ENCODE measurements around the gene PTGDS. TPM values are rescaled to one million over a fixed set of nuclear protein-coding genes. Genes with fewer than 3 reads are reported as not detected.
A peak's percentile ranks its signal among the peaks of the same experiment; 100 is the strongest.

PTGDS gene
- total RNA-seq, 1 donor from 2014 or later: 61.1 TPM

DNA sequence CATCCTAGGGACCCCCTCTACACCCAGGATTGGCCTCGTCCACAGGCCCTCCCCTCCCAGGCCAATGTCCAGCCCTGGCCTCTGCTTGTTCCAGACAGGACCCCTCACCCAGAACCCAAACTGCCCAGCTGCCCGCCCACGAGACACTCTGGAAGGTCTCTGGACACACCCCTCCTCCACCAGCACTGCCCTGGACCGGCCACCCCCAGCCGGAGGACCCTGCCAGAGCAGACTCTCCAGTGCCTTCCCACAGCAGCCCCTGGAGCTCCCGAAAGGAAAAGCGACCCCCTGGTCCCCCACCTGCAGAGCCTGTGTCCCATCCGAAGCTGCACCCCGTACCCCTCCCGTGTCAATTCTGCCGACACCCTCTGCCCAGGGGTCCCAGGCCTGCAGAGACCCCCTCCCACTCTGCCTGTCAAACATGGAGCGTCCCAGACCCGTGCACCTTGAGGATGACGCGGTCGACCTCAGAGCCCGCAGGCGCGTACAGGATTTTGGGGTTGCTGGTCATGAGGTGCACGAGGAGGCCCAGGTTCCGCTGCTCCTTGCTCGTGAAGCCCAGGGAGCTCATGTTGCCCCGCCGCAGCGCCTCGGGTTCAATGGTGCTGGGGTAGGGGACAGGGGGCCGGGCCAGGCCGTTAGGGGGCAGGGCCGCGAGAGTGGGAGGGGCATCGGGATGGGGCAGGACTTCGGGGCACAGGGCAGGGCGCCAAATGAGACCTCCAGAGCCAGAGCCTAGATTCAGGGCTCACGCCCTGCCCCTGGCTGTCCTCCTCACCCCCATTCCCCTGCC, 42.8 kb downstream of the PTGDS start:
- DNase-seq (ENCODE audit: low spot score in 2 of 2) (no peak), FAIRE-seq (no peak)

DNA sequence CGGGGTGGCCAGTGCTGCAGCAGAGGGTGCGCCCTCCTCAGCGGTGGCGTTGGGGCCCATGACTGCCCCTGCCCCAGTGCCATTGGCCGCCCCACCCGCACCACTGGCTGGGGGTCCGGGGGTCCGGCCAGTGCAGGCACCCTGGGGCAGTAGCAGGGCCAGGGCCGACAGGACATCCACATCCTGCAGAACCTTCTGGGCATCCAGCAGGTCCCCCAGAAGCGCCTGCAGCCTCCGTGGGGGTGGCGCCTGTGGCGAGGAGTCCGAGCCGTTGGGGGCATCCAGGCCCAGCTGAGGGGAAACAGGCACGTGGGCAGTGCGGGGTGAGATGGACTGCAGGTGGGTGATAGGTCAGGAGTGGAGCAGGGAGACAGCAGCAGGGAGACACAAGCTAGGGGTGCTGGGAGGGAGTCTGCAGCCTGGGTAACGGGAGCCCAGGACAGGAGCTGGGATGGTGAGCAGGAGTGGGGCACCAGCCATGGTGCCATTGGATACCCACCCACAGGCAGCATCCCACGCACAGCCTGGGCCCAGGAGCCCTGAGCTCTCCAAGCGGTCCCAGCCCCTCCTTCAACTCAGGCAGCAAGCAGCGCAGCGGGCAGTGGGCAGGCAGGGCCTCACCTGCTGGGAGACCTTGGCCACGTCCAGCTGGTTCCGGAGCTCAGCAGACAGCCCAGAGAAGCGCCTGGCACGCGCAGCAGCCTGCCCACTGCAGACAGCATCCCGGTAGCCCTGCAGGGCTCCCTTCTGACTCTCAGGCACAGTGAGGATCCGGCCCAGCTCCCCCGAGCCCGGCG, 43.7 kb downstream of the PTGDS start:
- DNase-seq (ENCODE audit: low spot score in 2 of 2): no peak
- FAIRE-seq: no peak

DNA sequence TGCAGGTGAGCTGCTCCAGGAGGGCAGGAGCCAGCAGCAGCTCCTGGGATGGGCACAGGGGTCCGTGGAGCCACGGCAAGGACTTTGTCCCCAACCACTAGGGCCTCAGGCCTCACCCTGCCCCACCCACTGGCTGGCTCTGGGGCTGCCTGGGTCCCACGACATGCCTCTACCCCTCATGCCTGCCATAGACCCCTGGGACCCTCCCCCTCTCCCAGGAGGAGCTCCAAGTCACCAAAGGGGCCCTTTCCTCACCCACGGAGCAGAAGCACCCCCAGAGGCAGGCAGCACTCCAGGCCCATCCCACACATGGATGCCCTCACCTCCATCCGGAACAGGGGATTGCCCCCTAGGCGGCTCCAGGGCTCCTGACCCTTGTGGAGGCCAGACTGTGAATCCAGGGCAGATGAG, 44.3 kb downstream of the PTGDS start:
- FAIRE-seq (no peak), DNase-seq (ENCODE audit: low spot score in 2 of 2) (no peak)

DNA sequence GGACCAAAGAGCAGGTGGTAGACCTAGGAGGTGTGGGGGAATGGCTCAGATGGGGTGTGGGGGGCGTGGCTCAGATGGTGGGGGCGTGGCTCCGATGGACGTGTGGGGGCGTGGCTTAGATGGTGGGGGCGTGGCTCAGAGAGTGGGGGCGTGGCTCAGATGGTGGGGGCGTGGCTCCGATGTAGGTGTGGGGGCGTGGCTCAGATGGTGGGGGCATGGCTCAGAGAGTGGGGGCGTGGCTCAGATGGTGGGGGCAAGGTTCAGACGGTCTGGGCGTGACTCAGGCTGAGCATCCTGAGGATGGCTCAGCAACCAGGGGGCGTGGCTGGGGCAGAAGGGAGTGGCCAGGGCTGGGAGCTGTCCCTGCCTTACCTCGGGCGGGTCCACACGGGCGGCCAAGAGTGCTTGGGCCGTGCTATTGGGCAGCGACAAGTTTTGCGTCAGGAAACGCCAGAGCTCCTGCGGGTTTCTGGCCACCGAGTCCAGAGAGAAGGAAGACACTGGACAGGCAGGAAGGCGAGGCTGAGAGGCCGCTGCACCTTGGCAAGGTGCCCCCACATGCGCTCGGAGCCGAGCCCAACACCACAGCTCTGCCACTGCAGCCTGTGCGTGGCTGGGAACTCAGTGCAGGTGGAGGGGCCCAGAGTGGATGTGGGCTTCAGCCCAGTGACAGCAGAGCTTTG, 44.8 kb downstream of the PTGDS start:
- no peak for FAIRE-seq

DNA sequence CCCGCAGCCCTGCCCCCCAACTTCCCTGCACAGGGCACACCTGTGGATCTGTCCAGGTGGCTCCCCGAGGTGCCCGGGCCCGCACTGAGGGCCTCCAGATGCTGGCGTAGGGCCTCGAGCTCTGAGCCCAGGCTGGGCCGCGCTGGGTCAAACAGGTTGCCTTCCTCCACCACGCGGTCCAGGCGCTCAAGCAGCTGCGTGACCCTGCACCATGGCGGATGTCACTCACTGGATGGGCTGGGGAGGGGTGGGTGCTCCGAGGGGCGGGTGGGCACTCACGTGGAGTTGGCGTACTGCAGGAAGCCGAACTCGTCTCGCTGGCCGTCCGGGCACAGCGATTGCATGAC, 45.3 kb downstream of the PTGDS start:
- no peak for FAIRE-seq
- no peak for DNase-seq (ENCODE audit: low spot score in 2 of 2)

More for the DNA sequence above, 44.8 kb downstream of the PTGDS start:
- peak; percentile 62 to 74 for DNase-seq (ENCODE audit: low spot score in 2 of 2)

DNA sequence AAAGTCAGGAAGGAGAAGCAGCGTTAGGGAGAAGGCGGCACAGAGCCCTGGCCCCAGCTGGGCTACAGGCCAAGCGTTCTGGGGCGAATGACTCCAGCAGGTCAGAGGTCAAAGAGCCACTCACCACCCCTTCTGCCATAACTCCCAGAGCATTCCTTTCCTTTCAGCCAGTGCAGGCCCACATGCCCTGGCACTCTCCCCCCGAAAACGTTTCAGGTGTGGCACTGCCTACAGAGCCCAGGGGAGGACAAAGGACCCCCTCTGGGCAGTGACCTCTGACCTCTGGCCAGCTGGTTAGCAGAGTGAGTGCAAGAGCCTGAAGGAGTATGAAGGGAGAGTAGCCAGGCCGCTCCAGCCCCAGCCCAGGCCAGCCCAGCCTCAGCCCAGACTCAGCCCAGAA, 45.9 kb downstream of the PTGDS start:
- DNase-seq (ENCODE audit: low spot score in 2 of 2) (no peak), FAIRE-seq (no peak)

DNA sequence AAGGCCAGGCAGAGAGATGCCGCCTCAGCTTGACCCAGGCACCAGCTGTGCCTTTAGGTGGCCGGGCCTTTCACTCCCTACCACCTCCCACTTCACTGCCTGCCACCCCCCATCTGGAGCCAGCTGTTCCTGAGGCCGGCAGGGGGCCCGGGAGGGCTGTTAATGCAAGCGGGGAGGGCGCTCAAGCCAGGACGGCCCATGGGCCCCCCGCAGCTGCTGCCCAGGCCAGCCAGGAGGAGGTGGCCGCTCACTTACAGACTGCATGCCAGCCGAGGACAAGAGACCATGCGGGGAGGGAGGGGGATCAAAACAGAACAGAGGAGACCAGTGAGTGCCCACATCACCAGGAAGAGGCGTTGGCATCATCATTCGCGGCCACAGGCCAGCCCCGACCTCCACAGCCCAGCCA, 46.3 kb downstream of the PTGDS start:
- DNase-seq (ENCODE audit: low spot score in 2 of 2): no peak
- FAIRE-seq: no peak

DNA sequence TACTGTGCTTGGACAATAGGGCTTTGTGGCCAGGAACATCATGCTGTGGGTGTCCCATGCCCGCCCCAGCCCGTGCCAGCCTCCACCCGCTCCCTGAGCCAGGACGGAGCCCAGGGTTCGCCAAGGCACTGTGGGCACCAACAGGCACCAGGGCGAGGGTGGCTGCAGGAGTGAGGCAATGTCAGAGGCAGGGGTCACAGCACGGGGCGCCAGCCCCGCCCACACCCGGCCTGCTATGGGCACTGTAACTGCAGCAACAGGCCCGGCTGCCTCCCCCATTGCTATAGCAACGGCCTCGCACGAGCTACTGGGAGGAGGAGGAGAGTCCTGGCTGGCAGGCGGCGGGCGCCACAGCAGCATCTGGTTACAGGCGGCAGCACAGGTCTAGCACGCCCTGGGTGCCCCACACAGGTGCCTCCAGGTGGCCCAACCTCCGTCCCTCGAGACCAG, 48.2 kb downstream of the PTGDS start:
- FAIRE-seq (peak; percentile 85), DNase-seq (ENCODE audit: low spot score in 2 of 2) (peak; percentile 56 to 77)

DNA sequence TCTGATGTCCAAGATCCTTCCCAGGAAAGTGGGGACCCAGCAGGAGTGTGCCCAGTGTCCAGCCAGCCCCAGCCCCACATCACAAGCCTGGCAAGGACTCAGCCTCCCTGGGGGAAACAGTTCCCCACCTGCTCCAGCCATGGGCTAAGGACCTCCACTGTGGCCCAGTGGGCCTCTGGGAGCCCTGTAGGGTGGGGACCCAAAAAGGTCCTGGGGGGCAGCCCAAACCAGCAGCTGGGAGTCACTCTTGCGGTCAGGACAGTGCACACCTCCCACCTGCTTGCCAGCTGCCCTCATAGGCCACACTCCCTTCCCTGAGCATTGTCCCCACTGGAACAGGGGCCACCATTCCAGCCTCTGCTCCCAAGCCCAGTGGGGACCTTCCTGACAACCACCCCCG, 49.1 kb downstream of the PTGDS start:
- FAIRE-seq: no peak
- no peak for DNase-seq (ENCODE audit: low spot score in 2 of 2)

DNA sequence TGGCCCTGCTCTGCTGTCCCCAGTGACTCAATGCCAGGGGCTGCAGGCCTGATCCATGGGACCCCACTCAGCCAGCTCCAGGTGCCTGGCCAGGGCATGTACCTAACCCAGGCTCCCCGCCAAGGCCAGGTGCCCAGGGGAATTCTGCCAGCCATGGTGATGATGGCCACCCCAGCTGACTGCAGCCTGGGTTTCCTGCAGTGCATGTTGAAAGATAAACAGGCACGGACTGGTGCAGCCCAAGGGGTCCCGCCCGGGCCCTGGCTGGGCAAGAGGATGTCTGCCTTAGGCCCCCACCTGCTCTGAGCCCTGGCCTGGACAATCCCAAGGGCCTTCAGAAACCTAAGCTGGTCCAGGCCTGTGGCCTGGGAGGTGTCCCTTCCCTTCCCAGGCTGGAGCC, 49.5 kb downstream of the PTGDS start:
- FAIRE-seq (no peak), DNase-seq (ENCODE audit: low spot score in 2 of 2) (no peak)

DNA sequence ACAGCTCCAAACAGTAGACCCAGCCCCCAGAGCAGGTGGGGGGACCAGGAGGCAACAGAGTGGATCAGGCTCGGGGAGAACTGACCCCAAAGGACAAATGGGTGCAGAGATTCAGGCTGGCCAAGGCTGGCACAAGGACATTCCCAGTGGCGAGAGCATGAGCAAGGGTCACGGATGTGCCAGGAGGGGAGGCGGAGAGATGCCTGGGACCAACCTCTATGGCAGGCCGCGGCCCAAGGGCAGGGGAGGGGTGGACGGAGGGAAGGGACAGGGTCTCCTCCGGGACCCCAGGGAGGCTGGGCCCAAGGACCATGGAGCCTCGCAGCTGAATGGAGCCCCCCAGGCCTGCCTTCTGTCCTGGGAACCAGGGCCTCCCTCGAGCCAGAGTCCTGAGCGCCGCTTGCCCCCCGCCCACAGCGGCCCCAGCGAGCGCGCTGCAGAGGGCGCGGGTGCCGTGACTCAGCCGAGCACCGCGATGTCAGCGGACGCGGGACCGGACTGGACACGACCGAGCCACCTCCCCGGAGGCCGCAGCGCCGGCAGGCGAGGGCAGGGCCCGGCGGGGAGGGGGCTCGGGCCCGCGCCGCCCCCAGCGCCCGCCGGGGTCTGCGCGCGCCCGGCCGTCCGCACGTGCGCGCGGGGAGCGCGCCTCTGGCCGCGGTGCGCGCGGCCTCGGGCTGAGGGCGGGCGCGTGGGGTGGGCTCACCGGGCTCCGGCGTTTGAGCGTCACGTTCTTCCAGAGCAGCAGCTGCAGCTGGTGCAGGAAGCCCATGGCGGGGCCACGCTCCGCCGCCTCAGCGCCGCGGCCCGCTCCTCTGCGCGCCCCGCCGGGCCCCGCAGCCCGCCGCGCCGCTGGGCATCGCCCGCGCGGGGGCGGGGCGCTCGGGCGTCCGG, 50.3 kb downstream of the PTGDS start, which contains the start of gene ABCA2:
Gene ABCA2, minus strand, starts transcription at position 869 of the 894 bp plus-strand sequence. Its CDS starts 97 bp downstream, at position 772.
- DNase-seq (ENCODE audit: low spot score in 2 of 2) (no peak), FAIRE-seq (no peak)

DNA sequence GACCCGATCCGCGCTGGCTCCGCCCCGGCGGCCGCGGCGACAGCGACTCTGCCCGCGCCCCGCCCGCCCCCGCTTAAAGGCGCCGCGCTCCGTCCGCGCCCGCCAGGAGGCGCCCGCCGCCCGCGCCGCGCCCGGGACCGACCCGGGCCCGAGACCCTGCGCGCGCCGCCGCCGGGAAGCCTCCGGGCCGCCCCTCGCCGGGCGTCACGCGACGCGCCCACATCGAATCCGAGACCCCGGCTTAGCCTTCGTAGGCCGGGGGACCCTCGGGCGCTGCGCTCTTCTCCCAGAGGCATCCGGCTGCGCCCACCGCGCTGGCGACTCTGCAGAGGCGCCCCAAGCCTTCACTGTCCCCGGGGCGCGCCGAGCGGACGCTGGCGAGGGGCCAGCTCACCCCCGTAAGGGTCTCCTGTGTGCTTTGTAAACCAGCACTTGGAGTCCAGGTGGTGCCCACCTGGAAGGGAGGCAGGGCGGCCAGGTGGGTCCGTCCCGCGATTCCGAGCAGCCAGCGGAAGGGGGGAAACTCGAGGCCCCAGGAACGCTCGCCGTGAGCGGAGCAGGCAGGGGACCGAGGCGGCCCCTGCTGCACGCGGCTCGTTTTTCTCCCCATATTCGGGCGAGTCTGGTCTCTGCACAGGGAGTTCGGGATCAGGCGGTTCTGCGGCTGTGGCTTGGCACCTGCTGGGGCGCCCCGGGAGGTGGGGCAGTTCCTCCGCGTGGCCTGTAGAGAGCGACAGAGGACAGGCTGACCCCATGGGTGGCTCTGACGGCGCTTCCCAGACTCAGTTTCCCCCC, 51.2 kb downstream of the PTGDS start:
- no peak for FAIRE-seq
- peak; percentile 82 to 88 for DNase-seq (ENCODE audit: low spot score in 2 of 2)

DNA sequence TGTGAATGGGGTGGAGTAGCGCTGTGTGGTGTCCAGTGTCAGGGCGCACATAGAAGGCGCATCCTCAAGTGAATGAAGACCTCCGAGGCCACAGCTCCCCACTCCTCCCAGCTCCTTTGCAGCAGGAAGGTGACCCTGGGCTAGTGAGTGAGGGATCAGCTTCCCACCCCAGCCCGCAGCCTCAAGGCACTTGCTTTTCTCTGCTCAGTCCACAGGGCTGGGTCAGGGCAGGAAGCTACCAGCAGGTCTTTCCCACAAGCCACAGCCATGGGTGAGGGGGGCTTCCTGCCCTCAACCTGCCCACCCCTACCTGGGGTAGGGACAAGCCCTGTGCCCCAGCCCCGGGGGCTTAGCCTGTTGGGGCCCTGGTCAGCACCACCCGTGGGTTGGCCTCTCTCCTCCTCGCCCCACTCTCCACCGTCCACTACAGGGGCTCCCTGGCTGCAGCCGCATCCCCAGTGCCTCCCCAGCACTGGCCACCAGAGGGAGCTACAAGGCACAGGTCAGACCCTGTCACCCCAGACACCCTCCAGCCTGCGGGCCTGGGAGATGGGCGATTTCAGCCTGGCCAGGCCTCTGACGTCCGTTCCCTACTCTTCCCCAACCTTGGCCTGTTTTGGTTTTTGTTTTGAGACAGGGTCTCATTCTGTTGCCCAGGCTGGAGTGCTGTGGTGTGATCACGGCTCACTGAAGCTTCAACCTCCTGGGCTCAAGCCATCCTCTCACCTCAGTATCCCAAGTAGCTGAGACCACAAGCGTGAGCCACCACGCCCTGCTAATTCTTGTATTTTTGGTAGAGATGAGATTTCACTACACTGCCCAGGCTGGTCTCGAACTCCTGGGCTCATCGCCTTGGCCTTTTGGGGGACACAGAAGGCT, 52.0 kb downstream of the PTGDS start:
- no peak for FAIRE-seq
- peak; percentile 68 to 70 for DNase-seq (ENCODE audit: low spot score in 2 of 2)

DNA sequence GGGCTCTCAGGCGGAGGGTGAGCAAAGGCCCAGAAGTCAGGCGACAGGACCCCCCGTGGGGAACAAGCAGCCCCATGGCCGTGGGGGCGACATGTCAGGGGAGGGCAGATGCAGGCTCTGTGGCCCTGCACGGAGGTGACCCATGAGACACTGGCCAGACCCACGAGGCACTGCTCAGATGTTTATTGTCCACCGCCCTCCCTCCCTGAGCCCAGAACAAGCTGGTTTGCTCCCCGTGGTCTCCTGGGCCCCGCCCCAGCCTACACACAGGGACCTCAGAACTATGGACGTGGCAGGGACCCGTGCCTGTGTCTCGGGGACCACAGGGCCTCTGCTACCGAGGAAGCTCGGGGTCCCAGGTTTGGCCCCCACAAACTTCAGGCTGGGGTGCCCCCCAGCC, 52.7 kb downstream of the PTGDS start:
- FAIRE-seq: no peak
- no peak for DNase-seq (ENCODE audit: low spot score in 2 of 2)

DNA sequence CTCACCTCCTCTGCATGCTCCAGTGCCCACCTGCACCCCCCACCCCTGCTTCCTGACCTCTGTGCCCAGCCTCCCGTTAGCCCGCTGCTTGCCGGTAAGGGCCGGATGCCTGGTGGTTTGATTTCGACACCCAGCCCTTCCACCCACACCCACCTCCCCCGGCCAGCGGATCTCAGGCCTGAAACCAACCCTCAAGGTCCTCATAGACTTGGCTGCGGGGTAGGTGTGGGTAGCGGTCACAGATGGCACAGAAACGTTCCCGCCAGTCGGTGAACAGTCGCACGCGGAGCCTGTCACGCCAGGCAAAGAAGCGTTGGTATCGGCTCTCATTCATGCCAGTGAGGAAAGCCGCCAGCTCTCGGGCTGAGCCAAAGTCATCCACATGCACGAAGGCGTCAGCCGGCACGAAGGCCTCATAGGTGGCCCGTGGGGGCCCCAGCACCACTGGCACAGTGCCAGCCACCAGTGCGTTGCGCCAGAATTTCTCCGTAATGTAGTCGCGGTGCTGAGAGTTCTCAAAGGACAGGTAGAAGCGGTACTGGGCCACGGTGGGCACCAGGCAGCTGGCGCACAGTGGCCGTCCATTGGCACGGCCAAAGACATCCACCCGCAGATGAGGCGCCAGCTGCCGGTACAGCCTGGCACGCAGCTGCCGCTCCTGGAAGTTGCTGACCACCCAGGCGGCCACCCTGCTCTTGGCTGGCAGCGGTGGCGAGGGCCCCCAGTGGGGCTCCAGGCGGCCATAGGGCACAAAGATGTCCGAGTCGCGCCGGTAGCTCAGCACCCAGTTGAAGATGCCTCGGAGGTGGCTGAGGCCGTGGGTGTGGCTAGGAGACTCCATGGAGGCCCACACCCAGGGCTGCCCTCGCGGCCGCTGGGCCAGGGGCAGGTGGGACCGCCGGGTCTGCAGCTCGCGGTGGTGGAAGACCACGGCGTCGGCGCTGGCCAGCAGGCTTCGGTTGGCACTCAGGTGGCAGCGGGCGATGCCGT, 53.5 kb downstream of the PTGDS start:
- DNase-seq (ENCODE audit: low spot score in 2 of 2) (no peak), FAIRE-seq (no peak)
